H9 (cell line): Measurements from ENCODE around the gene DENND1A. TPM values are rescaled to one million over a fixed set of nuclear protein-coding genes. Genes with fewer than 3 reads are reported as not detected.

ENCODE experiments used
- DNase-seq: peaks from one replicate; pipeline ENCODE4 v3.0.0-alpha.2; 2017
- H2AFZ ChIP-seq: one replicate; pipeline ENCODE4 v1.6.1; 2013; ENCODE audit warnings: mild to moderate bottlenecking, low read length, control low read depth, moderate library complexity
- H2AK5ac ChIP-seq: 2 replicates; pipeline ENCODE4 v1.6.1; 2013; ENCODE audit warnings: low read length, control low read depth, mixed read lengths; ENCODE audit not compliant: insufficient read length
- H2BK120ac ChIP-seq: one replicate; pipeline ENCODE4 v1.6.1; 2013; ENCODE audit warnings: low read depth, mild to moderate bottlenecking, low read length, control low read depth, inconsistent platforms; ENCODE audit not compliant: poor library complexity, severe bottlenecking
- H2BK12ac ChIP-seq: 2 replicates; pipeline ENCODE4 v1.6.1; 2013; ENCODE audit warnings: low read length, control low read depth, mixed read lengths, low read depth; ENCODE audit not compliant: insufficient read length
- H2BK15ac ChIP-seq: 2 replicates; pipeline ENCODE4 v1.6.1; 2013; ENCODE audit warnings: low read depth, low read length, control low read depth
- H2BK20ac ChIP-seq: one replicate; pipeline ENCODE4 v1.6.1; 2013; ENCODE audit warnings: low read depth, mild to moderate bottlenecking, low read length, control low read depth, inconsistent platforms; ENCODE audit not compliant: poor library complexity, severe bottlenecking
- H2BK5ac ChIP-seq: 2 replicates; pipeline ENCODE4 v1.6.1; 2013; ENCODE audit warnings: low read length, control low read depth, mixed read lengths; ENCODE audit not compliant: insufficient read length
- H3K14ac ChIP-seq: 2 replicates; pipeline ENCODE4 v1.6.1; 2013; ENCODE audit warnings: low read length, control low read depth; ENCODE audit not compliant: insufficient read depth
- H3K18ac ChIP-seq: 2 replicates; pipeline ENCODE4 v1.6.1; 2013; ENCODE audit warnings: low read depth, mild to moderate bottlenecking, mixed read lengths, low read length, control low read depth; ENCODE audit not compliant: insufficient read length
- H3K23ac ChIP-seq: 2 replicates; pipeline ENCODE4 v1.6.1; 2013; ENCODE audit warnings: low read length, control low read depth, mixed read lengths, low read depth; ENCODE audit not compliant: insufficient read length
- H3K23me2 ChIP-seq: 2 replicates; pipeline ENCODE4 v1.6.1; 2013; ENCODE audit warnings: low read depth, mild to moderate bottlenecking, mixed read lengths, low read length, control low read depth; ENCODE audit not compliant: insufficient read length, poor library complexity, severe bottlenecking
- H3K27ac ChIP-seq: 2 replicates; pipeline ENCODE4 v1.5.1; 2013; ENCODE audit warnings: low read length, control low read depth, mixed read lengths, low read depth; ENCODE audit not compliant: insufficient read length
- H3K27me3 ChIP-seq: 2 replicates; pipeline ENCODE4 v1.6.1; 2013; ENCODE audit warnings: low read length, control low read depth, inconsistent platforms; ENCODE audit not compliant: insufficient read depth
- H3K4ac ChIP-seq: 2 replicates; pipeline ENCODE4 v1.6.1; 2013; ENCODE audit warnings: low read depth, mild to moderate bottlenecking, control low read depth, inconsistent platforms, low read length, moderate library complexity
- H3K4me1 ChIP-seq: 2 replicates; pipeline ENCODE4 v1.6.1; 2013; ENCODE audit warnings: low read length, control low read depth, inconsistent platforms; ENCODE audit not compliant: insufficient read depth
- H3K4me2 ChIP-seq: 2 replicates; pipeline ENCODE4 v1.6.1; 2013; ENCODE audit warnings: low read length, control low read depth, mixed read lengths; ENCODE audit not compliant: insufficient read length, insufficient read depth
- H3K56ac ChIP-seq: 2 replicates; pipeline ENCODE4 v1.6.1; 2013; ENCODE audit warnings: low read depth, mild to moderate bottlenecking, mixed read lengths, low read length, control low read depth; ENCODE audit not compliant: insufficient read length
- H3K79me1 ChIP-seq: 2 replicates; pipeline ENCODE4 v1.6.1; 2013; ENCODE audit warnings: low read depth, mild to moderate bottlenecking, moderate library complexity, low read length, control low read depth, inconsistent platforms; ENCODE audit not compliant: insufficient read depth, poor library complexity, severe bottlenecking
- H3K79me2 ChIP-seq: 2 replicates; pipeline ENCODE4 v1.6.1; 2013; ENCODE audit warnings: low read length, control low read depth, inconsistent platforms; ENCODE audit not compliant: insufficient read depth
- H3K9ac ChIP-seq: 2 replicates; pipeline ENCODE4 v1.6.1; 2013; ENCODE audit warnings: low read length, control low read depth, mixed read lengths; ENCODE audit not compliant: insufficient read length; ENCODE audit errors: extremely low read depth
- H3K9me3 ChIP-seq: one replicate; pipeline ENCODE4 v1.6.1; 2013; ENCODE audit warnings: low read depth, low read length, inconsistent platforms; ENCODE audit not compliant: control insufficient read depth
- H3T11ph ChIP-seq: one replicate; pipeline ENCODE4 v1.6.1; 2013; ENCODE audit warnings: mild to moderate bottlenecking, low read length, control low read depth, inconsistent platforms
- H4K20me1 ChIP-seq: one replicate; pipeline ENCODE4 v1.6.1; 2013; ENCODE audit not compliant: control insufficient read depth, insufficient read length, insufficient read depth
- H4K5ac ChIP-seq: 2 replicates; pipeline ENCODE4 v1.6.1; 2013; ENCODE audit warnings: low read depth, mild to moderate bottlenecking, mixed read lengths, low read length, control low read depth; ENCODE audit not compliant: insufficient read length
- H4K8ac ChIP-seq: replicated peaks from 2 replicates; pipeline ENCODE4 v1.6.1; 2013; ENCODE audit warnings: low read length, control low read depth, mixed read lengths, low read depth; ENCODE audit not compliant: insufficient read length
- H4K91ac ChIP-seq: 2 replicates; pipeline ENCODE4 v1.6.1; 2013; ENCODE audit warnings: low read depth, mild to moderate bottlenecking, moderate library complexity, mixed read lengths, low read length, control low read depth; ENCODE audit not compliant: insufficient read length
- H3K27ac Mint-ChIP-seq, 3 experiments: 2 replicates in 2 of 3; 3 replicates in 1 of 3; pipeline ENCODE4 v1.8.0; 2020 to 2021; ENCODE audit warnings: mixed read lengths in 3 of 3, mild to moderate bottlenecking in 1 of 3, moderate library complexity in 1 of 3
- H3K27me3 Mint-ChIP-seq: 2 replicates; pipeline ENCODE4 v1.8.0; 2021; ENCODE audit warnings: low read depth, mild to moderate bottlenecking, moderate library complexity, mixed read lengths
- H3K36me3 Mint-ChIP-seq, 3 experiments: 2 replicates in 2 of 3; 3 replicates in 1 of 3; pipeline ENCODE4 v1.8.0; 2020 to 2021; ENCODE audit warnings: low read depth in 3 of 3, mixed read lengths in 3 of 3; ENCODE audit not compliant: insufficient read depth in 1 of 3
- H3K4me1 Mint-ChIP-seq, 2 experiments: 2 replicates each; pipeline ENCODE4 v1.8.0; 2020; ENCODE audit warnings: mixed read lengths in 2 of 2
- H3K4me3 Mint-ChIP-seq, 2 experiments: 2 replicates in 1 of 2; 3 replicates in 1 of 2; pipeline ENCODE4 v1.8.0; 2020 to 2021; ENCODE audit warnings: mild to moderate bottlenecking in 2 of 2, mixed read lengths in 2 of 2, moderate library complexity in 1 of 2
- H3K9me3 Mint-ChIP-seq, 2 experiments: 2 replicates in 1 of 2; 3 replicates in 1 of 2; pipeline ENCODE4 v1.8.0; 2020; ENCODE audit warnings: mild to moderate bottlenecking in 2 of 2, mixed read lengths in 2 of 2, moderate library complexity in 1 of 2
- CTCF ChIP-seq: fragments of 200-600 bp; sonication (generic); conservative IDR thresholded peaks from 3 replicates; pipeline ENCODE4 v1.8.0; 2021; ENCODE audit warnings: antibody characterized with exemption, mild to moderate bottlenecking
- WGBS: extraction: QIAGEN DNeasy Blood & Tissue Kit; methylation state at CpG from one replicate; pipeline ENCODE4 v1.1.7; 2013; ENCODE audit warnings: missing lambda C conversion rate, low lambda C conversion rate, mixed read lengths; ENCODE audit not compliant: insufficient read length; ENCODE audit errors: extremely low coverage; 5-methylcytosine and 5-hydroxymethylcytosine counted together
- total RNA-seq: library from RNA; stranded (reverse); gene quantifications from 2 replicates; pipeline ENCODE4 v1.2.1, GENCODE V29; 2021

The DENND1A gene
- total RNA-seq, 1 experiment from 2014 or later = 20.4 TPM

- no CpG with 5 or more reads among the region's 6 CpGs for WGBS
- Mint-ChIP-seq H3K36me3 (no peaks in the 10 kb centered on the region), H3K27ac (no peak overlapping the region; a peak in 1 of 7 replicates), H3K9me3 (no peaks in the 10 kb centered on the region), H3K27me3 (no peaks in the 10 kb centered on the region; the same call in 1 of the 2 replicates), H3K4me1 (peaks cover 23 to 36% of the 10 kb centered on the region in 2 experiments), H3K4me3 (no peak overlapping the region)
- H3K56ac ChIP-seq = no peak overlapping the region
- TF ChIP-seq CTCF = no peak
- no peak for DNase-seq
- no peak overlapping the region for H4K91ac ChIP-seq
- H2AK5ac ChIP-seq = no peak overlapping the region
- no peak overlapping the region for H3K18ac ChIP-seq
- H2BK15ac ChIP-seq = no peak overlapping the region
- no peaks in the 10 kb centered on the region for H3K9me3 ChIP-seq
- H3K23ac ChIP-seq = no peak overlapping the region
- no peak overlapping the region for H3K27ac ChIP-seq
- no peak overlapping the region for H2BK120ac ChIP-seq
- H3K79me1 ChIP-seq = no peaks in the 10 kb centered on the region
- no peak overlapping the region for H3T11ph ChIP-seq
- H2BK12ac ChIP-seq = no peak overlapping the region
- no peaks in the 10 kb centered on the region for H3K27me3 ChIP-seq
- no peak overlapping the region for H3K4ac ChIP-seq
- H3K4me2 ChIP-seq = no peak overlapping the region
- no peaks in the 10 kb centered on the region for H4K20me1 ChIP-seq
- H3K14ac ChIP-seq = no peak overlapping the region
- no peak overlapping the region for H2AFZ ChIP-seq
- no peak overlapping the region for H2BK20ac ChIP-seq
- H3K79me2 ChIP-seq = no peaks in the 10 kb centered on the region
- H4K8ac ChIP-seq = no peak overlapping the region
- peaks cover 2% of the 10 kb centered on the region; the same call in 1 of the 2 replicates for H3K4me1 ChIP-seq
- no peak overlapping the region for H3K9ac ChIP-seq
- no peak overlapping the region for H4K5ac ChIP-seq
- no peak overlapping the region for H2BK5ac ChIP-seq
- H3K23me2 ChIP-seq = no peaks in the 10 kb centered on the region
Measured at GRCh38 chr9:123335986-123336329, 594.0 kb downstream of the DENND1A start.
